ENCODE measurements around the gene IFIT1B. TPM values are rescaled to one million over a fixed set of nuclear protein-coding genes. Genes with fewer than 3 reads are reported as not detected.
A peak's percentile ranks its signal among the peaks of the same experiment; 100 is the strongest.

Gene IFIT1B
- total and polyA plus RNA-seq, 9 of the 15 experiments (the other 6 are each of a cell fraction or from before 2014, with no cell fraction given): not detected

DNA sequence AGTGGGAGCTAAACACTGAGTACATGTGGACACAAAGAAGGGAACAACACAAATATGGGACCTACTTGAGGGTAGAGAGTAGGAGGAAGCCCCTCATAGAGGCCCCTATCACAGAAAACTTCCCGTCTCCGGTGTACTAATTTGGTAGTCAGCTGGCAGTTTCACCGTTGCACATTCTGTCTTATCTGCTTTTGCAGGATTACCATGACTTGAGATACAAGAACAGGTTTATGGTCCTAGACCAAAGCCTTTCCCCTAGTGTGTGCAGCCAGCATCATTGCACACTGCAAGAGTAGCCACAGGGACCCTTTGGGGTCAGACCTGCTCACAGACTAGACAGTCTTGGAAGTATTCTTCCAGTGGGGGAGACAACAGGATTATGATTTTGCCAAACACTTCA, 5.9 kb upstream of the IFIT1B start (continued):
- TF ChIP-seq PCBP1 (IDR thresholded peaks at IDR 0.05; ENCODE audit: low read depth, low read length, poor library complexity, severe bottlenecking) (no peak), CBFA2T3 (IDR thresholded peaks at IDR 0.05) (peak; percentile 73), KAT2B (IDR thresholded peaks at IDR 0.05; ENCODE audit: low read depth, low read length) (no peak), SRSF3 (IDR thresholded peaks at IDR 0.05; ENCODE audit: insufficient read depth, low read length) (no peak), SMARCA4 (IDR thresholded peaks at IDR 0.05) (peak; percentile 35; the same call in 1 of the 2 replicates), JUN (IDR thresholded peaks at IDR 0.05; ENCODE audit: borderline replicate concordance, low read depth, low read length) (no peak), JUN (CRISPR knock-in tag; IDR thresholded peaks at IDR 0.05; ENCODE audit: borderline replicate concordance) (no peak), SMAD4 (CRISPR knock-in tag; conservative IDR thresholded peaks at IDR 0.05) (no peak), JUND (IDR thresholded peaks at IDR 0.05; ENCODE audit: borderline replicate concordance, low read depth, low read length) (no peak), JUND (tag; IDR thresholded peaks at IDR 0.05; ENCODE audit: borderline replicate concordance, low read depth, low read length) (0 out of 3 replicates have a peak, but pooled peaks have one; percentile 12), E4F1 (CRISPR knock-in tag; IDR thresholded peaks at IDR 0.05; ENCODE audit: borderline replicate concordance) (no peak), FOXK1 (CRISPR knock-in tag; IDR thresholded peaks at IDR 0.05; ENCODE audit: borderline replicate concordance) (no peak), TEAD4 (IDR thresholded peaks at IDR 0.05; ENCODE audit: low read length) (peak; percentile 47; the same call in 1 of the 2 replicates), TEAD4 (CRISPR knock-in tag; IDR thresholded peaks at IDR 0.05; ENCODE audit: borderline replicate concordance) (no peak), ZNF175 (CRISPR knock-in tag; IDR thresholded peaks at IDR 0.05; ENCODE audit: low read depth) (no peak), THRA (IDR thresholded peaks at IDR 0.05) (no peak), ZNF507 (tag; conservative IDR thresholded peaks at IDR 0.05) (no peak), EWSR1 (IDR thresholded peaks at IDR 0.05; ENCODE audit: borderline replicate concordance, low read depth, partially characterized antibody) (no peak)

Data from K562 (cell line).